H9 (cell line): ENCODE data around the gene CCDC88C. TPM values are rescaled to one million over a fixed set of nuclear protein-coding genes. Genes with fewer than 3 reads are reported as not detected.

Source experiments
- DNase-seq: peaks from one replicate; pipeline ENCODE4 v3.0.0-alpha.2; 2017
- H2AFZ ChIP-seq: one replicate; pipeline ENCODE4 v1.6.1; 2013; ENCODE audit warnings: mild to moderate bottlenecking, low read length, control low read depth, moderate library complexity
- H2AK5ac ChIP-seq: 2 replicates; pipeline ENCODE4 v1.6.1; 2013; ENCODE audit warnings: low read length, control low read depth, mixed read lengths; ENCODE audit not compliant: insufficient read length
- H2BK120ac ChIP-seq: one replicate; pipeline ENCODE4 v1.6.1; 2013; ENCODE audit warnings: low read depth, mild to moderate bottlenecking, low read length, control low read depth, inconsistent platforms; ENCODE audit not compliant: poor library complexity, severe bottlenecking
- H2BK12ac ChIP-seq: 2 replicates; pipeline ENCODE4 v1.6.1; 2013; ENCODE audit warnings: low read length, control low read depth, mixed read lengths, low read depth; ENCODE audit not compliant: insufficient read length
- H2BK15ac ChIP-seq: 2 replicates; pipeline ENCODE4 v1.6.1; 2013; ENCODE audit warnings: low read depth, low read length, control low read depth
- H2BK20ac ChIP-seq: one replicate; pipeline ENCODE4 v1.6.1; 2013; ENCODE audit warnings: low read depth, mild to moderate bottlenecking, low read length, control low read depth, inconsistent platforms; ENCODE audit not compliant: poor library complexity, severe bottlenecking
- H2BK5ac ChIP-seq: 2 replicates; pipeline ENCODE4 v1.6.1; 2013; ENCODE audit warnings: low read length, control low read depth, mixed read lengths; ENCODE audit not compliant: insufficient read length
- H3K14ac ChIP-seq: 2 replicates; pipeline ENCODE4 v1.6.1; 2013; ENCODE audit warnings: low read length, control low read depth; ENCODE audit not compliant: insufficient read depth
- H3K18ac ChIP-seq: 2 replicates; pipeline ENCODE4 v1.6.1; 2013; ENCODE audit warnings: low read depth, mild to moderate bottlenecking, mixed read lengths, low read length, control low read depth; ENCODE audit not compliant: insufficient read length
- H3K23ac ChIP-seq: 2 replicates; pipeline ENCODE4 v1.6.1; 2013; ENCODE audit warnings: low read length, control low read depth, mixed read lengths, low read depth; ENCODE audit not compliant: insufficient read length
- H3K23me2 ChIP-seq: 2 replicates; pipeline ENCODE4 v1.6.1; 2013; ENCODE audit warnings: low read depth, mild to moderate bottlenecking, mixed read lengths, low read length, control low read depth; ENCODE audit not compliant: insufficient read length, poor library complexity, severe bottlenecking
- H3K27ac ChIP-seq: 2 replicates; pipeline ENCODE4 v1.5.1; 2013; ENCODE audit warnings: low read length, control low read depth, mixed read lengths, low read depth; ENCODE audit not compliant: insufficient read length
- H3K27me3 ChIP-seq: 2 replicates; pipeline ENCODE4 v1.6.1; 2013; ENCODE audit warnings: low read length, control low read depth, inconsistent platforms; ENCODE audit not compliant: insufficient read depth
- H3K4ac ChIP-seq: 2 replicates; pipeline ENCODE4 v1.6.1; 2013; ENCODE audit warnings: low read depth, mild to moderate bottlenecking, control low read depth, inconsistent platforms, low read length, moderate library complexity
- H3K4me1 ChIP-seq: 2 replicates; pipeline ENCODE4 v1.6.1; 2013; ENCODE audit warnings: low read length, control low read depth, inconsistent platforms; ENCODE audit not compliant: insufficient read depth
- H3K4me2 ChIP-seq: 2 replicates; pipeline ENCODE4 v1.6.1; 2013; ENCODE audit warnings: low read length, control low read depth, mixed read lengths; ENCODE audit not compliant: insufficient read length, insufficient read depth
- H3K56ac ChIP-seq: 2 replicates; pipeline ENCODE4 v1.6.1; 2013; ENCODE audit warnings: low read depth, mild to moderate bottlenecking, mixed read lengths, low read length, control low read depth; ENCODE audit not compliant: insufficient read length
- H3K79me1 ChIP-seq: 2 replicates; pipeline ENCODE4 v1.6.1; 2013; ENCODE audit warnings: low read depth, mild to moderate bottlenecking, moderate library complexity, low read length, control low read depth, inconsistent platforms; ENCODE audit not compliant: insufficient read depth, poor library complexity, severe bottlenecking
- H3K79me2 ChIP-seq: 2 replicates; pipeline ENCODE4 v1.6.1; 2013; ENCODE audit warnings: low read length, control low read depth, inconsistent platforms; ENCODE audit not compliant: insufficient read depth
- H3K9ac ChIP-seq: 2 replicates; pipeline ENCODE4 v1.6.1; 2013; ENCODE audit warnings: low read length, control low read depth, mixed read lengths; ENCODE audit not compliant: insufficient read length; ENCODE audit errors: extremely low read depth
- H3K9me3 ChIP-seq: one replicate; pipeline ENCODE4 v1.6.1; 2013; ENCODE audit warnings: low read depth, low read length, inconsistent platforms; ENCODE audit not compliant: control insufficient read depth
- H3T11ph ChIP-seq: one replicate; pipeline ENCODE4 v1.6.1; 2013; ENCODE audit warnings: mild to moderate bottlenecking, low read length, control low read depth, inconsistent platforms
- H4K20me1 ChIP-seq: one replicate; pipeline ENCODE4 v1.6.1; 2013; ENCODE audit not compliant: control insufficient read depth, insufficient read length, insufficient read depth
- H4K5ac ChIP-seq: 2 replicates; pipeline ENCODE4 v1.6.1; 2013; ENCODE audit warnings: low read depth, mild to moderate bottlenecking, mixed read lengths, low read length, control low read depth; ENCODE audit not compliant: insufficient read length
- H4K8ac ChIP-seq: replicated peaks from 2 replicates; pipeline ENCODE4 v1.6.1; 2013; ENCODE audit warnings: low read length, control low read depth, mixed read lengths, low read depth; ENCODE audit not compliant: insufficient read length
- H4K91ac ChIP-seq: 2 replicates; pipeline ENCODE4 v1.6.1; 2013; ENCODE audit warnings: low read depth, mild to moderate bottlenecking, moderate library complexity, mixed read lengths, low read length, control low read depth; ENCODE audit not compliant: insufficient read length
- H3K27ac Mint-ChIP-seq, 3 experiments: 2 replicates in 2 of 3; 3 replicates in 1 of 3; pipeline ENCODE4 v1.8.0; 2020 to 2021; ENCODE audit warnings: mixed read lengths in 3 of 3, mild to moderate bottlenecking in 1 of 3, moderate library complexity in 1 of 3
- H3K27me3 Mint-ChIP-seq: 2 replicates; pipeline ENCODE4 v1.8.0; 2021; ENCODE audit warnings: low read depth, mild to moderate bottlenecking, moderate library complexity, mixed read lengths
- H3K36me3 Mint-ChIP-seq, 3 experiments: 2 replicates in 2 of 3; 3 replicates in 1 of 3; pipeline ENCODE4 v1.8.0; 2020 to 2021; ENCODE audit warnings: low read depth in 3 of 3, mixed read lengths in 3 of 3; ENCODE audit not compliant: insufficient read depth in 1 of 3
- H3K4me1 Mint-ChIP-seq, 2 experiments: 2 replicates each; pipeline ENCODE4 v1.8.0; 2020; ENCODE audit warnings: mixed read lengths in 2 of 2
- H3K4me3 Mint-ChIP-seq, 2 experiments: 2 replicates in 1 of 2; 3 replicates in 1 of 2; pipeline ENCODE4 v1.8.0; 2020 to 2021; ENCODE audit warnings: mild to moderate bottlenecking in 2 of 2, mixed read lengths in 2 of 2, moderate library complexity in 1 of 2
- H3K9me3 Mint-ChIP-seq, 2 experiments: 2 replicates in 1 of 2; 3 replicates in 1 of 2; pipeline ENCODE4 v1.8.0; 2020; ENCODE audit warnings: mild to moderate bottlenecking in 2 of 2, mixed read lengths in 2 of 2, moderate library complexity in 1 of 2
- WGBS: extraction: QIAGEN DNeasy Blood & Tissue Kit; methylation state at CpG from one replicate; pipeline ENCODE4 v1.1.7; 2013; ENCODE audit warnings: missing lambda C conversion rate, low lambda C conversion rate, mixed read lengths; ENCODE audit not compliant: insufficient read length; ENCODE audit errors: extremely low coverage; 5-methylcytosine and 5-hydroxymethylcytosine counted together
- total RNA-seq: library from RNA; stranded (reverse); gene quantifications from 2 replicates; pipeline ENCODE4 v1.2.1, GENCODE V29; 2021
- TF ChIP-seq, protein P1 (sequence below): fragments of 200-600 bp; sonication (generic); conservative IDR thresholded peaks from 3 replicates; pipeline ENCODE4 v1.8.0; 2021; ENCODE audit warnings: antibody characterized with exemption, mild to moderate bottlenecking

Gene CCDC88C
- total RNA-seq, 1 experiment from 2014 or later, result 52.4 TPM

DNA sequence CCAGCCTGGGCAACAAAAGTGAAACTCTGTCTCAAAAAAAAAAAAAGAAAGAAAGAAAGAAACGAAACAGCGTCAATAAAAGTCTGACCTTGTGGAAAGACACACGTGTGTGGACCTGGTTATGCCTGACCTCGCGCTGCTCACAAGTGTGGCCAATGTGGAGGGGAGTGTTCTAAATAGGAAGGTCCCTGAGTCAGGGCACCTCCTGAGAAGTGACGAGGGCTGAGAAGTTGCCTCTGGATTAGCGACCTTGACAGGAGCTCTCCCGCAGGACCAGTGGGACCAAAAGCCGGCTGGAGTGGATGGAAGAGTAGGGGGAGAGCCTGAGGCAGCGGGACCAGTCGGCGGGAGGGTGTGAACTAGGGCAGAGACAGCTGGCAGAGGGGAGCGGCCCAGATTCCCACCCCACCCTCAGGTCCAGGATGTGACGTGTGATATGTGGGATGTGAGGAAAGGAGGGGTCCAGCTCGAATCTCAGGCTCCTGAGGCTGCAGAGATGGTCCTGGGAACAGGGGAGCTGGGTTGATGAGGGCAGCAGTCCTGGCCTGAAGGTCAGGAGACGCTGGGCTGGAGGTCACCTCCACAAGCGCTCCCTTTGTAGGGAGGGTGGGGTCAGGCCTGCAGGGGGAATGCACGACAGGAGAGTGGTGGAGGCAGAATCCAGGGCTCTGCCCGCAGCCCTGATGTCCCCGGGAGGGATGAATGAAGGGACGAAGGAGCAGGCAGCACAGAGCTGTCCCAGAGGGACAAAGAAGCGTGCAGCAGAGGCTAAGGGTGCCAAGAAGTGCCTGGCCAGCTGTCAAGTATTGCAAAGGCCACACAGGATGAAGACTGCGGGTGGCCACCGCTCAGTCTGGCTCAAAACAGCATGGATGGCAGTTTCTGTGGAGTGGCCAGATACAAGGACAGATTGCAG lies 148.3 kb downstream of the CCDC88C start:
- H3K4me3 Mint-ChIP-seq, result no peak overlapping the region
- no peak overlapping the region for H3T11ph ChIP-seq
- no peak overlapping the region for H3K9ac ChIP-seq
- no peaks in the 10 kb centered on the region for H3K4me1 ChIP-seq
- H3K27me3 Mint-ChIP-seq, result peaks cover 15% of the 10 kb centered on the region
- H2BK5ac ChIP-seq, result no peak overlapping the region
- no peak overlapping the region for H4K5ac ChIP-seq
- peaks cover 12% of the 10 kb centered on the region for H3K23me2 ChIP-seq
- no peak overlapping the region for H4K91ac ChIP-seq
- no peak overlapping the region for H2BK15ac ChIP-seq
- no CpG with 5 or more reads among the region's 24 CpGs for WGBS
- no peak overlapping the region for H3K14ac ChIP-seq
- H3K23ac ChIP-seq, result no peak overlapping the region
- H2BK20ac ChIP-seq, result no peak overlapping the region
- DNase-seq, result no peak
- no peaks in the 10 kb centered on the region for H3K9me3 ChIP-seq
- H3K18ac ChIP-seq, result no peak overlapping the region
- peaks cover 3 to 7% (median 5%) of the 10 kb centered on the region in 3 experiments; a peak in 6 of 7 replicates for H3K36me3 Mint-ChIP-seq
- H3K4ac ChIP-seq, result no peak overlapping the region
- no peak overlapping the region for H2AFZ ChIP-seq
- H4K8ac ChIP-seq, result no peak overlapping the region
- H2AK5ac ChIP-seq, result no peak overlapping the region
- peak overlapping the region in 1 of 3 experiments; percentile 68; a peak in 3 of 7 replicates for H3K27ac Mint-ChIP-seq
- peaks cover 4 to 13% of the 10 kb centered on the region in 2 experiments for H3K4me1 Mint-ChIP-seq
- H3K79me1 ChIP-seq, result no peaks in the 10 kb centered on the region
- H2BK120ac ChIP-seq, result no peak overlapping the region
- no peak overlapping the region for H2BK12ac ChIP-seq
- TF ChIP-seq, protein P1, sequence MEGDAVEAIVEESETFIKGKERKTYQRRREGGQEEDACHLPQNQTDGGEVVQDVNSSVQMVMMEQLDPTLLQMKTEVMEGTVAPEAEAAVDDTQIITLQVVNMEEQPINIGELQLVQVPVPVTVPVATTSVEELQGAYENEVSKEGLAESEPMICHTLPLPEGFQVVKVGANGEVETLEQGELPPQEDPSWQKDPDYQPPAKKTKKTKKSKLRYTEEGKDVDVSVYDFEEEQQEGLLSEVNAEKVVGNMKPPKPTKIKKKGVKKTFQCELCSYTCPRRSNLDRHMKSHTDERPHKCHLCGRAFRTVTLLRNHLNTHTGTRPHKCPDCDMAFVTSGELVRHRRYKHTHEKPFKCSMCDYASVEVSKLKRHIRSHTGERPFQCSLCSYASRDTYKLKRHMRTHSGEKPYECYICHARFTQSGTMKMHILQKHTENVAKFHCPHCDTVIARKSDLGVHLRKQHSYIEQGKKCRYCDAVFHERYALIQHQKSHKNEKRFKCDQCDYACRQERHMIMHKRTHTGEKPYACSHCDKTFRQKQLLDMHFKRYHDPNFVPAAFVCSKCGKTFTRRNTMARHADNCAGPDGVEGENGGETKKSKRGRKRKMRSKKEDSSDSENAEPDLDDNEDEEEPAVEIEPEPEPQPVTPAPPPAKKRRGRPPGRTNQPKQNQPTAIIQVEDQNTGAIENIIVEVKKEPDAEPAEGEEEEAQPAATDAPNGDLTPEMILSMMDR, result no peak
- H3K79me2 ChIP-seq, result no peaks in the 10 kb centered on the region
- no peaks in the 10 kb centered on the region for H4K20me1 ChIP-seq
- H3K9me3 Mint-ChIP-seq, result no peaks in the 10 kb centered on the region
- H3K56ac ChIP-seq, result no peak overlapping the region
- no peak overlapping the region for H3K4me2 ChIP-seq
- no peak overlapping the region for H3K27ac ChIP-seq
- peaks cover 3% of the 10 kb centered on the region; the same call in 1 of the 2 replicates for H3K27me3 ChIP-seq
